IMR-90 (cell line): ENCODE results near the gene CSK.

ENCODE experiments used
- FOS ChIP-seq: fragments of 150-350 bp; IDR thresholded peaks from 2 replicates; pipeline ENCODE4 v1.6.1; 2016; ENCODE audit warnings: low read depth, low read length
- TF ChIP-seq, protein P1 (sequence below): conservative IDR thresholded peaks from 2 replicates; pipeline ENCODE4 v1.5.1; 2012; ENCODE audit warnings: mild to moderate bottlenecking, low read depth, low read length, improper control_type of control experiment

DNA sequence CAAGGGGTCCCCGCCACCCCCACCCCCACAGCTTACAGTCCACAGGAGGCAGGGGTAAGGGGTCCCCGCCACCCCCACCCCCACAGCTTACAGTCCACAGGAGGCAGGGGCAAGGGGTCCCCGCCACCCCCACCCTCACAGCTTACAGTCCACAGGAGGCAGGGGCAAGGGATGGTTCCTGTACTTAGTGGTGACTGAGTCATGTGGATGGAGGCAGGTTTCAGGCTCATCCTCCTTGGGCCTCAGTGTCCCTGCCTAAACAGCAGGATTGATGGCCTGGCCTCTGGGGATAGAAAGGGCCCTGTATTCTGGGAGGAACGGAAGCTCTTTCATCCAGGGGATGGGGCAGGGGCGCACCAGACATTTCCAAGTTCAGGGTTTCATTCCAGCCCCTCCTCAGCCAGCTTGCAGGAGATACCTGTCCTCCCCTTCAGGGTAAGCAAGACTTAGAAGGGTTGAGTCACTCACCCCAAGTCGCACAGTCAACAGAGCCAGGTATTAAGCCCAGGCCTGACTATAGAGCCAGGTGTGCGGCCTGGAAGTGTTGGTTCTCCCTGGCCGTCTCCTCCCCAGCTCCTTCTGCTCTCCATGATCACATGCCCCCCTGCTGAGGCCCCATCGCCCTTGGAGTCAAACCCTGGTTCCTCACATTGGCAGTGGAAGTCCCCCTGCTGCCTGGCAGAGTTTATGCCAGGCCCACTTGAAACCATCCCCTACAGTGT is 12.5 kb downstream of the CSK start:
- no peak for TF ChIP-seq FOS
- TF ChIP-seq, protein P1, sequence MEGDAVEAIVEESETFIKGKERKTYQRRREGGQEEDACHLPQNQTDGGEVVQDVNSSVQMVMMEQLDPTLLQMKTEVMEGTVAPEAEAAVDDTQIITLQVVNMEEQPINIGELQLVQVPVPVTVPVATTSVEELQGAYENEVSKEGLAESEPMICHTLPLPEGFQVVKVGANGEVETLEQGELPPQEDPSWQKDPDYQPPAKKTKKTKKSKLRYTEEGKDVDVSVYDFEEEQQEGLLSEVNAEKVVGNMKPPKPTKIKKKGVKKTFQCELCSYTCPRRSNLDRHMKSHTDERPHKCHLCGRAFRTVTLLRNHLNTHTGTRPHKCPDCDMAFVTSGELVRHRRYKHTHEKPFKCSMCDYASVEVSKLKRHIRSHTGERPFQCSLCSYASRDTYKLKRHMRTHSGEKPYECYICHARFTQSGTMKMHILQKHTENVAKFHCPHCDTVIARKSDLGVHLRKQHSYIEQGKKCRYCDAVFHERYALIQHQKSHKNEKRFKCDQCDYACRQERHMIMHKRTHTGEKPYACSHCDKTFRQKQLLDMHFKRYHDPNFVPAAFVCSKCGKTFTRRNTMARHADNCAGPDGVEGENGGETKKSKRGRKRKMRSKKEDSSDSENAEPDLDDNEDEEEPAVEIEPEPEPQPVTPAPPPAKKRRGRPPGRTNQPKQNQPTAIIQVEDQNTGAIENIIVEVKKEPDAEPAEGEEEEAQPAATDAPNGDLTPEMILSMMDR: no peak
